Measurements from ENCODE around the gene ALAS1.

GRCh38 chr3:52153389-52154096, 44.4 kb upstream of the ALAS1 start:
- TF ChIP-seq POLR2A (IDR thresholded peaks at IDR 0.05) = no peak
- no peak for TF ChIP-seq CTCF (IDR thresholded peaks at IDR 0.05 in 4 of 5, conservative IDR thresholded peaks at IDR 0.05 in 1 of 5)

Measured in gastrocnemius medialis (tissue), 4 donors.